Measurements from ENCODE around the gene ZNF711.
"Not testable (repeated sequence)": the region's sequence is repeated elsewhere in the genome, so short reads cannot be mapped to it uniquely, and the experiment has no call there.

The ZNF711 gene

GRCh38 chrX:85303544-85303943, 59.8 kb downstream of the ZNF711 start:
- Histone ChIP-seq H3K27me3 (replicated peaks; ENCODE audit: control insufficient read depth, insufficient read depth, low read length) (no peaks in the 10 kb centered on the region), H3K36me3 (ENCODE audit: control insufficient read depth, insufficient read depth, low read length) (no peaks in the 10 kb centered on the region), H3K4me3 (replicated peaks; ENCODE audit: low read depth, low read length) (no peak overlapping the region)
- no peak for TF ChIP-seq CTCF (IDR thresholded peaks at IDR 0.05; ENCODE audit: insufficient read depth, low read length, poor library complexity, severe bottlenecking)
- DNase-seq (ENCODE audit: extremely low read depth, insufficient read length): no peak

DNA sequence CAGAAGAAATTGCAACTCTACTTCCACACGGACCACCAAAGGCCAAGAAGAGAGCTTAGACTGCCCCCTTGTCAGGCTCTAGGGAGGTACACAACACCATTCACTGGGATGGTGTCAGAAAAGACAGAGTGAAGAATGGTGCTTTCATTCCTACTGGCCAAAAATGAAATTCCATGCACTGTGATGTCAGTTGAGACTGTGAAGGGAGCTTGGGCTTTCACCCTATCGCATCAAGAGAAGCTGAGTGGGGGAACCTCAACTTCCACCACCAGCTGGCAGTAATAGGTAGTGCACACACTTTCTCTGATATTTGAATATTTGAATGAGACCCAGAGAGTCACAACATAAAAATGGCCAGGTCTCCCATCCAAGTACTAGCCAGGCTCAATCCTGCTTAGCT, 65.9 kb downstream of the ZNF711 start:
- Histone ChIP-seq H3K36me3 (ENCODE audit: control insufficient read depth, insufficient read depth, low read length) (no peaks in the 10 kb centered on the region), H3K27me3 (replicated peaks; ENCODE audit: control insufficient read depth, insufficient read depth, low read length) (no peaks in the 10 kb centered on the region), H3K4me3 (replicated peaks; ENCODE audit: low read depth, low read length) (no peak overlapping the region)
- TF ChIP-seq CTCF (IDR thresholded peaks at IDR 0.05; ENCODE audit: insufficient read depth, low read length, poor library complexity, severe bottlenecking): no peak
- DNase-seq (ENCODE audit: extremely low read depth, insufficient read length): no peak

DNA sequence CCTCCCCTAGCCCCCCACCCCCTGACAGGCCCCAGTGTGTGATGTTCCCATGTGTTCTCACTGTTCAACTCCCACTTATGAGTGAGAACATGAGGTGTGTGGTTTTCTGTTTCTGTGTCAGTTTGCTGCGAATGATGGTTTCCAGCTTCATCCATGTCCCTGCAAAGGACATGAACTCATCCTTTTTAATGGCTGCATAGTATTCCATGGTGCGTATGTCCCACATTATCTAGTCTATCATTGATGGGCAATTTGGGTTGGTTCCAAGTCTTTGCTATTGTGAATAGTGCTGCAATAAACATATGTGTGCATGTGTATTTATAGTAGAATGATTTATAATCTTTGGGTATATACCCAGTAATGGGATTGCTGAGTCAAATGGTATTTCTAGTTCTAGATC, 67.6 kb downstream of the ZNF711 start:
- H3K4me3 ChIP-seq (replicated peaks; ENCODE audit: low read depth, low read length); DNase-seq (ENCODE audit: extremely low read depth, insufficient read length); H3K27me3 ChIP-seq (replicated peaks; ENCODE audit: control insufficient read depth, insufficient read depth, low read length); H3K36me3 ChIP-seq (ENCODE audit: control insufficient read depth, insufficient read depth, low read length): not testable (repeated sequence)

Data from GM06990 (cell line).